Neuronal stem cell (in vitro differentiated cells): ENCODE results near the gene AP3B1.

Experiments
- DNase-seq: peaks from one replicate; pipeline ENCODE4 v3.0.0-alpha.2; 2013; ENCODE audit warnings: low spot score
- H2AFZ ChIP-seq: one replicate; pipeline ENCODE4 v1.6.1; 2013; ENCODE audit warnings: mild to moderate bottlenecking, low read length, inconsistent platforms
- H2AK5ac ChIP-seq: 2 replicates; pipeline ENCODE4 v1.6.1; 2013; ENCODE audit warnings: low read depth, mild to moderate bottlenecking, inconsistent platforms, low read length, moderate library complexity, mixed read lengths
- H2BK120ac ChIP-seq: 2 replicates; pipeline ENCODE4 v1.6.1; 2013; ENCODE audit warnings: low read depth, mild to moderate bottlenecking, inconsistent platforms, low read length, moderate library complexity, mixed read lengths
- H2BK12ac ChIP-seq: one replicate; pipeline ENCODE4 v1.6.1; 2013; ENCODE audit warnings: low read length, inconsistent platforms
- H2BK15ac ChIP-seq: 2 replicates; pipeline ENCODE4 v1.6.1; 2013; ENCODE audit warnings: mild to moderate bottlenecking, low read length, inconsistent platforms, mixed read lengths
- H2BK5ac ChIP-seq: one replicate; pipeline ENCODE4 v1.6.1; 2013; ENCODE audit warnings: inconsistent platforms, mild to moderate bottlenecking, low read length, moderate library complexity
- H3K14ac ChIP-seq: one replicate; pipeline ENCODE4 v1.6.1; 2013; ENCODE audit warnings: low read length, inconsistent platforms
- H3K18ac ChIP-seq: 2 replicates; pipeline ENCODE4 v1.6.1; 2013; ENCODE audit warnings: low read length, inconsistent platforms
- H3K23ac ChIP-seq: 2 replicates; pipeline ENCODE4 v1.6.1; 2013; ENCODE audit warnings: low read depth, mild to moderate bottlenecking, mixed read lengths, low read length, inconsistent platforms; ENCODE audit not compliant: poor library complexity
- H3K27ac ChIP-seq: replicated peaks from 3 replicates; pipeline ENCODE4 v1.5.1; 2013; ENCODE audit warnings: low read length, inconsistent platforms
- H3K27me3 ChIP-seq, 3 experiments: 2 replicates each; pipeline ENCODE4 v1.6.1; 2013; ENCODE audit warnings: low read length in 3 of 3, mild to moderate bottlenecking in 2 of 3, inconsistent platforms in 1 of 3, low read depth in 1 of 3, mixed read lengths in 1 of 3, moderate library complexity in 1 of 3; ENCODE audit not compliant: control insufficient read depth in 3 of 3, insufficient read depth in 3 of 3
- H3K36me3 ChIP-seq, 2 donors: replicated peaks in 1 of 2; 2 replicates each; pipeline ENCODE4 v1.6.1; 2013; ENCODE audit warnings: low read length in 2 of 2; ENCODE audit not compliant: control insufficient read depth in 2 of 2, insufficient read depth in 2 of 2
- H3K4ac ChIP-seq: 2 replicates; pipeline ENCODE4 v1.6.1; 2013; ENCODE audit warnings: inconsistent platforms, mild to moderate bottlenecking, low read length, moderate library complexity
- H3K4me1 ChIP-seq, 2 donors: 1 replicate in 1 of 2; 2 replicates in 1 of 2; pipeline ENCODE4 v1.6.1; 2013; ENCODE audit warnings: low read length in 2 of 2, low read depth in 1 of 2; ENCODE audit not compliant: control insufficient read depth in 2 of 2, insufficient read depth in 1 of 2
- H3K4me2 ChIP-seq: one replicate; pipeline ENCODE4 v1.6.1; 2013; ENCODE audit warnings: mild to moderate bottlenecking, low read length, inconsistent platforms; ENCODE audit not compliant: insufficient read depth, poor library complexity, severe bottlenecking
- H3K4me3 ChIP-seq, 2 donors: 2 replicates each; pipeline ENCODE4 v1.5.1; 2013; ENCODE audit warnings: low read length in 2 of 2, mild to moderate bottlenecking in 2 of 2, inconsistent platforms in 1 of 2, moderate library complexity in 1 of 2
- H3K79me1 ChIP-seq: one replicate; pipeline ENCODE4 v1.6.1; 2013; ENCODE audit warnings: low read depth, mild to moderate bottlenecking, inconsistent platforms, low read length, moderate library complexity
- H3K9ac ChIP-seq: one replicate; pipeline ENCODE4 v1.6.1; 2013; ENCODE audit warnings: mild to moderate bottlenecking, low read depth, low read length, inconsistent platforms; ENCODE audit not compliant: poor library complexity
- H3K9me3 ChIP-seq, 2 donors: replicated peaks in 1 of 2; 2 replicates each; pipeline versions ENCODE3 to v1.6.1; 2013; ENCODE audit warnings: low read length in 2 of 2, mild to moderate bottlenecking in 2 of 2, inconsistent platforms in 1 of 2, low read depth in 1 of 2, mixed read lengths in 1 of 2, moderate library complexity in 1 of 2; ENCODE audit not compliant: control insufficient read depth in 2 of 2, insufficient read depth in 1 of 2
- H4K8ac ChIP-seq: one replicate; pipeline ENCODE4 v1.6.1; 2013; ENCODE audit warnings: low read depth, mild to moderate bottlenecking, inconsistent platforms, low read length, moderate library complexity
- H4K91ac ChIP-seq: one replicate; pipeline ENCODE4 v1.6.1; 2013; ENCODE audit warnings: low read length, low read depth, mild to moderate bottlenecking, inconsistent platforms; ENCODE audit not compliant: poor library complexity
- WGBS, 2 donors: extraction: QIAGEN DNeasy Blood & Tissue Kit; methylation state at CpG; one replicate each; pipeline ENCODE4 v1.1.7; 2013; ENCODE audit warnings: missing lambda C conversion rate in 2 of 2, mixed read lengths in 1 of 2; ENCODE audit not compliant: insufficient read length in 2 of 2, insufficient replicate concordance in 1 of 2; ENCODE audit errors: extremely low coverage in 2 of 2; 5-methylcytosine and 5-hydroxymethylcytosine counted together

Gene AP3B1

GRCh38 chr5:78019744-78020143 is 274.8 kb downstream of the AP3B1 start:
- Histone ChIP-seq H3K4me2 (no peak overlapping the region), H2AFZ (no peak overlapping the region), H3K4me1 (peaks cover 0 to 2% of the 10 kb centered on the region in 2 donors), H2BK12ac (no peak overlapping the region), H3K27me3 (no peaks in the 10 kb centered on the region), H2AK5ac (no peak overlapping the region), H3K27ac (no peak overlapping the region), H4K8ac (no peak overlapping the region), H2BK120ac (no peak overlapping the region), H3K4ac (no peak overlapping the region), H3K79me1 (no peaks in the 10 kb centered on the region), H3K9ac (no peak overlapping the region), H3K9me3 (no peaks in the 10 kb centered on the region), H2BK5ac (no peak overlapping the region), H4K91ac (no peak overlapping the region), H2BK15ac (no peak overlapping the region), H3K36me3 (peaks cover 0 to 25% of the 10 kb centered on the region in 2 donors), H3K23ac (no peak overlapping the region), H3K14ac (no peak overlapping the region), H3K4me3 (no peak overlapping the region), H3K18ac (no peak overlapping the region)
- DNase-seq, result no peak
- WGBS, 2 donors, result 100% methylated on average over 2 of the region's 5 CpGs; no CpG with 5 or more reads in 1 of the 2 donors

GRCh38 chr5:78016863-78017529 is 277.5 kb downstream of the AP3B1 start:
- no peak overlapping the region for H2BK5ac ChIP-seq

GRCh38 chr5:78009937-78010527 is 284.5 kb downstream of the AP3B1 start:
- Histone ChIP-seq H4K8ac (no peak overlapping the region), H3K27me3 (peaks cover 0 to 9% (median 0%) of the 10 kb centered on the region in 3 experiments), H2BK12ac (no peak overlapping the region), H3K27ac (no peak overlapping the region), H3K4ac (no peak overlapping the region), H3K4me2 (no peak overlapping the region), H2BK15ac (no peak overlapping the region), H3K9ac (no peak overlapping the region), H3K23ac (no peak overlapping the region), H2BK120ac (no peak overlapping the region), H2AFZ (no peak overlapping the region), H3K14ac (no peak overlapping the region), H4K91ac (no peak overlapping the region), H3K9me3 (no peaks in the 10 kb centered on the region), H3K79me1 (no peaks in the 10 kb centered on the region), H2AK5ac (no peak overlapping the region), H3K4me1 (peaks cover 0 to 6% of the 10 kb centered on the region in 2 donors), H3K18ac (no peak overlapping the region), H2BK5ac (no peak overlapping the region), H3K4me3 (no peak overlapping the region), H3K36me3 (peaks cover 0 to 13% of the 10 kb centered on the region in 2 donors)
- WGBS, 2 donors, result no CpG with 5 or more reads among the region's 5 CpGs
- no peak for DNase-seq

More at GRCh38 chr5:78016863-78017529, 277.5 kb downstream of the AP3B1 start:
- no peak overlapping the region for H4K8ac ChIP-seq
- no peak overlapping the region for H4K91ac ChIP-seq
- peaks cover 0 to 33% of the 10 kb centered on the region in 2 donors for H3K36me3 ChIP-seq
- no peak overlapping the region for H2BK12ac ChIP-seq
- H3K14ac ChIP-seq, result no peak overlapping the region
- peaks cover 0 to 2% of the 10 kb centered on the region in 2 donors for H3K4me1 ChIP-seq
- no peak overlapping the region for H2BK120ac ChIP-seq
- H3K27ac ChIP-seq, result no peak overlapping the region
- H3K9ac ChIP-seq, result no peak overlapping the region
- H3K9me3 ChIP-seq, result no peaks in the 10 kb centered on the region
- no peaks in the 10 kb centered on the region for H3K79me1 ChIP-seq
- no peak overlapping the region for H2AK5ac ChIP-seq
- no CpG with 5 or more reads among the region's 3 CpGs for WGBS, 2 donors
- H3K4ac ChIP-seq, result no peak overlapping the region
- no peak overlapping the region for H3K4me3 ChIP-seq
- no peak overlapping the region for H3K23ac ChIP-seq
- H2BK15ac ChIP-seq, result no peak overlapping the region
- H3K4me2 ChIP-seq, result no peak overlapping the region
- no peak for DNase-seq
- H2AFZ ChIP-seq, result no peak overlapping the region
- H3K18ac ChIP-seq, result no peak overlapping the region
- no peaks in the 10 kb centered on the region for H3K27me3 ChIP-seq

GRCh38 chr5:78008356-78008967 is 286.0 kb downstream of the AP3B1 start:
- H3K27ac ChIP-seq, result no peak overlapping the region
- no peak overlapping the region for H3K18ac ChIP-seq
- H3K9me3 ChIP-seq, result no peaks in the 10 kb centered on the region
- no peak overlapping the region for H2BK15ac ChIP-seq
- no CpG with 5 or more reads among the region's 1 CpG for WGBS, 2 donors
- no peak overlapping the region for H2AFZ ChIP-seq
- H3K27me3 ChIP-seq, result peaks cover 0 to 13% (median 0%) of the 10 kb centered on the region in 3 experiments
- no peak overlapping the region for H4K8ac ChIP-seq
- H2BK5ac ChIP-seq, result no peak overlapping the region
- H3K4ac ChIP-seq, result no peak overlapping the region
- no peak overlapping the region for H3K9ac ChIP-seq
- no peak overlapping the region for H2BK12ac ChIP-seq
- no peak overlapping the region for H2BK120ac ChIP-seq
- no peak for DNase-seq
- no peak overlapping the region for H3K14ac ChIP-seq
- H3K4me3 ChIP-seq, result no peak overlapping the region
- no peak overlapping the region for H2AK5ac ChIP-seq
- no peaks in the 10 kb centered on the region for H3K79me1 ChIP-seq
- no peak overlapping the region for H3K4me2 ChIP-seq
- H3K4me1 ChIP-seq, result peaks cover 5 to 20% of the 10 kb centered on the region in 2 donors
- H3K36me3 ChIP-seq, result peaks cover 0 to 3% of the 10 kb centered on the region in 2 donors
- no peak overlapping the region for H4K91ac ChIP-seq
- H3K23ac ChIP-seq, result no peak overlapping the region
